ENCODE measurements around the gene OXT. TPM values are rescaled to one million over a fixed set of nuclear protein-coding genes. Genes with fewer than 3 reads are reported as not detected.

The OXT gene
- total RNA-seq, result not detected in 2 replicates

DNA sequence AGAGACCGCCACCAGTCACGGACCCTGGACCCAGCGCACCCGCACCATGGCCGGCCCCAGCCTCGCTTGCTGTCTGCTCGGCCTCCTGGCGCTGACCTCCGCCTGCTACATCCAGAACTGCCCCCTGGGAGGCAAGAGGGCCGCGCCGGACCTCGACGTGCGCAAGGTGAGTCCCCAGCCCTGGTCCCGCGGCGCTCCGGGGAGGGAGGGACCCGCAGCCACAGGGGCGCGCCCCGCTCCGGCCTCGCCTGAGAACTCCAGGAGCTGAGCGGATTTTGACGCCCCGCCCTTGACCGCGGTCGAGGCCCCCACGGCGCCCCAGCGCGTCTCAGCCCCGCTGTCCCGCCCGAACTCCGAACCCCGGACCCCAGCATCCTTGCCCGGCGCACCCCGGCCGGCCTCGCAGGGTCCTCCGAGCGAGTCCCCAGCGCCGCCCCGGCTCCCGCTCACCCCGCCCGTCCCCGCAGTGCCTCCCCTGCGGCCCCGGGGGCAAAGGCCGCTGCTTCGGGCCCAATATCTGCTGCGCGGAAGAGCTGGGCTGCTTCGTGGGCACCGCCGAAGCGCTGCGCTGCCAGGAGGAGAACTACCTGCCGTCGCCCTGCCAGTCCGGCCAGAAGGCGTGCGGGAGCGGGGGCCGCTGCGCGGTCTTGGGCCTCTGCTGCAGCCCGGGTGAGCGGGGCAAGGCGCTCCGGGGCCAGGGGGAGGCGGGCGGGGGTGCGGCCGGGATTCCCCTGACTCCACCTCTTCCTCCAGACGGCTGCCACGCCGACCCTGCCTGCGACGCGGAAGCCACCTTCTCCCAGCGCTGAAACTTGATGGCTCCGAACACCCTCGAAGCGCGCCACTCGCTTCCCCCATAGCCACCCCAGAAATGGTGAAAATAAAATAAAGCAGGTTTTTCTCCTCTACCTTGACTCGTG is at the start of gene OXT:
Gene OXT (plus strand): TSS at position 11 of the 920 bp plus-strand sequence. CDS start 36 bp downstream, at position 47.

GRCh38 chr20:3043322-3043721 is 28.1 kb upstream of the OXT start, which contains the start of gene GNRH2:
GNRH2 (plus strand) TSS chr20:3043622; CDS start chr20:3044415, 793 bp downstream.

GRCh38 chr20:3045816-3046676 is 25.4 kb upstream of the OXT start, which contains the start of gene MRPS26:
MRPS26 (plus strand) TSS chr20:3046052; CDS start chr20:3046069, 17 bp downstream.

DNA sequence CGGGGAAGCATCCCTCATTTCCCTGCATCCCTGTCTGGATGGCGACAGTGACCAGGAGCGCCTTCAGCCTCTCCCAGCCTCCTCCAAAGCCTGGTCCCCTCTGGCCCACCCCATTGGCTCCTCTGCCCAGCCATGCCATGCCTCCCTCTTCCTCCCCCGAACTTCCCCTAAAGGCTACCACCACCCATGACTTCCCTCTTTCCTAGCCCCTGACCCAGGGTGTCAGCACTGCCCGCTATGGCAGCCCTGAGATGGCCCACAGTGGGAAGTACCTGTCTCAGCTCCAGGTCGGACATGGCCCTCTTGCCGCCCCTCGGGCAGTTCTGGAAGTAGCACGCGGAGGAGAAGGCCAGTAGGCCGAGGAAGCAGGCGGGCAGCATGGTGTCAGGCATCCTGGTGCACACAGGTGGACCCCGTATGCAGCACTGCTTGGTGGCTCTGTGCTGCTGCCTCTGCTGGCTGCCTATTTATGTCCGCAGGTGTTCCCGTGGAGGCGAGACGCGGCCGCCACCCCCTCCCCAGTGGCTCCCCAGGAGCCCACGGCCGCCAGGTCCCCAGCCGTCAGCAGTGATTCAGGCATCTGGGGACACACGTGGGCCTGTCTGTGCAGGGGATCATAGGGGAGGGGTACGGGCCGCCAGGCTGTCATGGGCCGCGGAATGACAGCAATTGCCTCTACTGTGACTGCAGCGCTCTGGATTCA is 13.0 kb downstream of the OXT start, which contains the start of gene AVP:
Gene AVP (minus strand): TSS at position 442 of the 703 bp plus-strand sequence. CDS start 50 bp downstream, at position 392.

Other genes starting within 250 kb of the OXT start
- 34.2 and 45.4 TPM in 2 replicates for gene PCED1A, start 231.0 kb upstream of the OXT start, total RNA-seq
- gene VPS16, start 230.9 kb upstream of the OXT start, total RNA-seq, result 26.4 and 34.6 TPM in 2 replicates
- 39.4 and 44.0 TPM in 2 replicates for gene PTPRA, start 198.1 kb upstream of the OXT start, total RNA-seq
- not detected in 2 replicates for gene GNRH2, start 28.0 kb upstream of the OXT start, total RNA-seq
- gene MRPS26, start 25.6 kb upstream of the OXT start, total RNA-seq, result 31.5 and 37.0 TPM in 2 replicates
- not detected in 2 replicates for gene AVP, start 13.1 kb downstream of the OXT start, total RNA-seq
- gene FASTKD5, start 88.2 kb downstream of the OXT start, total RNA-seq, result 7.2 and 7.6 TPM in 2 replicates
- gene UBOX5, start 88.2 kb downstream of the OXT start, total RNA-seq, result 3.6 and 3.7 TPM in 2 replicates
- 2.7 and 3.3 TPM in 2 replicates for gene LZTS3, start 101.9 kb downstream of the OXT start, total RNA-seq
- 45.1 and 59.9 TPM in 2 replicates for gene DDRGK1, start 133.1 kb downstream of the OXT start, total RNA-seq
- 39.3 and 43.7 TPM in 2 replicates for gene ITPA, start 137.9 kb downstream of the OXT start, total RNA-seq
- gene SLC4A11, start 167.6 kb downstream of the OXT start, total RNA-seq, result 0.94 and 1.5 TPM in 2 replicates

Measured in cardiac ventricle fibroblast (primary cell).